Inflammatory macrophage treated with lipopolysaccharide for 1 hour (primary cell): ENCODE results near the gene ERC1.
"Not testable (repeated sequence)": the region's sequence is repeated elsewhere in the genome, so short reads cannot be mapped to it uniquely, and the experiment has no call there.

Source experiments
- DNase-seq, 2 donors: peaks; one replicate each; pipeline ENCODE4 v3.0.0-alpha.2; 2020 to 2022

Gene ERC1

GRCh38 chr12:1293901-1294300 is 302.9 kb downstream of the ERC1 start:
- no peak for DNase-seq

GRCh38 chr12:1297206-1297605 is 306.2 kb downstream of the ERC1 start:
- no peak for DNase-seq

GRCh38 chr12:1297639-1298175 is 306.7 kb downstream of the ERC1 start:
- DNase-seq = no peak

GRCh38 chr12:1300460-1300859 is 309.4 kb downstream of the ERC1 start:
- no peak for DNase-seq

GRCh38 chr12:1302201-1302870 is 311.3 kb downstream of the ERC1 start:
- DNase-seq = no peak

- DNase-seq = no peak
Observed at GRCh38 chr12:1305063-1305434, 314.0 kb downstream of the ERC1 start.

GRCh38 chr12:1305791-1306500 is 314.9 kb downstream of the ERC1 start:
- peak in 1 of 2 donors; percentile 40 for DNase-seq

GRCh38 chr12:1306817-1307216 is 315.8 kb downstream of the ERC1 start:
- no peak for DNase-seq

- DNase-seq = no peak
Observed at GRCh38 chr12:1307796-1308195, 316.8 kb downstream of the ERC1 start.

- no peak for DNase-seq
Observed at GRCh38 chr12:1309613-1310012, 318.6 kb downstream of the ERC1 start.

- DNase-seq = no peak
Observed at GRCh38 chr12:1310653-1311052, 319.6 kb downstream of the ERC1 start.

GRCh38 chr12:1311145-1311544 is 320.1 kb downstream of the ERC1 start:
- DNase-seq = no peak

- no peak for DNase-seq
Observed at GRCh38 chr12:1313906-1314305, 322.9 kb downstream of the ERC1 start.

GRCh38 chr12:1314523-1314922 is 323.5 kb downstream of the ERC1 start:
- DNase-seq = no peak

- not testable (repeated sequence) for DNase-seq
Observed at GRCh38 chr12:1316991-1317390, 326.0 kb downstream of the ERC1 start.

GRCh38 chr12:1318327-1319031 is 327.5 kb downstream of the ERC1 start:
- DNase-seq = no peak

GRCh38 chr12:1319212-1319611 is 328.2 kb downstream of the ERC1 start:
- peak; percentile 30 to 42 for DNase-seq

- DNase-seq = no peak
Observed at GRCh38 chr12:1320021-1320420, 329.0 kb downstream of the ERC1 start.

- peak; percentile 25 to 64 for DNase-seq
Observed at GRCh38 chr12:1322821-1323220, 331.8 kb downstream of the ERC1 start.

GRCh38 chr12:1324099-1324498 is 333.1 kb downstream of the ERC1 start:
- no peak for DNase-seq

- peak; percentile 23 to 78 for DNase-seq
Observed at GRCh38 chr12:1324910-1325309, 333.9 kb downstream of the ERC1 start.

- no peak for DNase-seq
Observed at GRCh38 chr12:1325666-1326065, 334.6 kb downstream of the ERC1 start.

GRCh38 chr12:1326258-1326657 is 335.2 kb downstream of the ERC1 start:
- DNase-seq = no peak

GRCh38 chr12:1328391-1328790 is 337.4 kb downstream of the ERC1 start:
- peak; percentile 56 to 90 for DNase-seq
